H1 (cell line): ENCODE measurements around the gene ZNF143. TPM values are rescaled to one million over a fixed set of nuclear protein-coding genes. Genes with fewer than 3 reads are reported as not detected.

ENCODE experiments used
- ATF2 ChIP-seq: IDR thresholded peaks from 2 replicates; pipeline ENCODE4 v1.6.1; 2012; ENCODE audit warnings: low read length, inconsistent platforms
- CHD1 ChIP-seq: IDR thresholded peaks from 2 replicates; pipeline ENCODE4 v1.6.1; 2012; ENCODE audit warnings: low read depth, low read length, improper control_type of control experiment
- polyA plus RNA-seq, 7 experiments: library from polyadenylated mRNA; depleted of rRNA in 3 of 7; stranded (reverse) in 5 of 7; unstranded in 2 of 7; fragments of >200 nt in 5 of 7; fragments of 200-250 nt in 2 of 7; gene quantifications; 1 replicate in 5 of 7; 2 replicates in 1 of 7; 4 replicates in 1 of 7; pipeline versions ENCODE4 v1.2.1 to v1.2.3, GENCODE V29; 2011 to 2013; ENCODE audit warnings: missing spikeins in 2 of 7, mixed read lengths in 2 of 7
- total RNA-seq: library from RNA; stranded (reverse); fragmentation: NEBNext Ultra II Directional; extraction: Animal tissue kit (Norgen Biotek cat#: 25700); gene quantifications from 2 replicates; pipeline ENCODE4 v1.2.1, GENCODE V29; 2021
- TF ChIP-seq, protein P1 (sequence below): IDR thresholded peaks from 2 replicates; pipeline ENCODE4 v1.6.1; 2012; ENCODE audit warnings: inconsistent platforms

Gene ZNF143
- total and polyA plus RNA-seq, 2 of the 8 experiments (the other 6 are each of a cell fraction or from before 2014, with no cell fraction given): 43.0 to 69.2 TPM

- TF ChIP-seq, protein P1, sequence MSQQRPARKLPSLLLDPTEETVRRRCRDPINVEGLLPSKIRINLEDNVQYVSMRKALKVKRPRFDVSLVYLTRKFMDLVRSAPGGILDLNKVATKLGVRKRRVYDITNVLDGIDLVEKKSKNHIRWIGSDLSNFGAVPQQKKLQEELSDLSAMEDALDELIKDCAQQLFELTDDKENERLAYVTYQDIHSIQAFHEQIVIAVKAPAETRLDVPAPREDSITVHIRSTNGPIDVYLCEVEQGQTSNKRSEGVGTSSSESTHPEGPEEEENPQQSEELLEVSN: no peak
- no peak for TF ChIP-seq ATF2
- no peak for TF ChIP-seq CHD1
Measured at GRCh38 chr11:9568161-9568853, 107.5 kb downstream of the ZNF143 start (continued).
